NCI-H226 (cell line): ENCODE measurements around the gene HMGN4.
A peak's percentile ranks its signal among the peaks of the same experiment; 100 is the strongest.

Experiments used
- DNase-seq: peaks from one replicate; pipeline ENCODE4 v3.0.0-alpha.2; 2015

HMGN4 gene

DNA sequence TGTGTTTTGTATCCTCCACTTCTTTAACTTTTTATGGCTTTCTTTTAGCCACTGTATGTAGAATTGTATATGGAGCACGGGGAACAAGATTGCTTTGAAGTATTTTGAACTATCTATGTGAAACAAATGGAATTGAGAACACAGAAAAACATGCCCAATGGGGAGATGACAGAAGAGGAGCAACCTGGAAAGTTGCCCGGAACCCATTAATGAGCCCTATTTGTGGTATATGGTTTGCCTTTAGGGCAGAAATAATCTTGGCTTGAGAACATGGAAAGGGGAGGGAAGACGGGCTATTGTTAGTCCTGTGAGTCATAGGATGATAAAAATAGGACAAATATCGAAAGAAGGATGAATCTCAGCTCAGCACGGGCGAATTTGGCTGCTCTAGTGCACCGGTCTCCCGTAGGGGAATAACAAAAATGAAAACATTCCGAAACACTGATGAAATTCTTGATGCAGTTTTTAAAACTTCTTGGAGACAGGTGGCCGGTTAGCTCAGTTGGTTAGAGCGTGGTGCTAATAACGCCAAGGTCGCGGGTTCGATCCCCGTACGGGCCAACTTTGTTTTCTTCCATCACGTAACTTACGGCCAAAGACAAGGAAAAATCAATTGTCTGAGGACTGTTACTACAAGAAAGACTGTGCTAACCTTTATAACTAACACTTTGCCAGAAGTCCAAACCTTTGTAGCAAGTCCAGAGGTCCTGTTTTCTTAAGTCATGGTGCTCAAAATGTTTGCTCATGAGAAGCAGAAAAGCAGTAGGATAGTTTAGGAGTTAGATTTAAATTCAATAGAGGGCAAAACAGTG lies 15.7 kb downstream of the HMGN4 start:
- peak; percentile 82 for DNase-seq

DNA sequence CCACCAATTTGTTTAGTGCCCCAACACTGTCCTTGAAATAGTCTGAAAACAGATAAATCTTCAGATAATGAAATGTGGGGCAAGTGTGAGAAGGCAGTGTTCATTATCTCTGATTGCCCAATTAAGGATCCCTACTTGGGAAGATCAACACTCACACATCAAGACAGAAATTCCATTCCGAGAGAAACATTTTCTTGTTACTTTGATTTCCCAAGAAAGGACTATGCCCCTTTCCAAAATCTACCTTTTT lies 16.2 kb downstream of the HMGN4 start:
- no peak for DNase-seq

DNA sequence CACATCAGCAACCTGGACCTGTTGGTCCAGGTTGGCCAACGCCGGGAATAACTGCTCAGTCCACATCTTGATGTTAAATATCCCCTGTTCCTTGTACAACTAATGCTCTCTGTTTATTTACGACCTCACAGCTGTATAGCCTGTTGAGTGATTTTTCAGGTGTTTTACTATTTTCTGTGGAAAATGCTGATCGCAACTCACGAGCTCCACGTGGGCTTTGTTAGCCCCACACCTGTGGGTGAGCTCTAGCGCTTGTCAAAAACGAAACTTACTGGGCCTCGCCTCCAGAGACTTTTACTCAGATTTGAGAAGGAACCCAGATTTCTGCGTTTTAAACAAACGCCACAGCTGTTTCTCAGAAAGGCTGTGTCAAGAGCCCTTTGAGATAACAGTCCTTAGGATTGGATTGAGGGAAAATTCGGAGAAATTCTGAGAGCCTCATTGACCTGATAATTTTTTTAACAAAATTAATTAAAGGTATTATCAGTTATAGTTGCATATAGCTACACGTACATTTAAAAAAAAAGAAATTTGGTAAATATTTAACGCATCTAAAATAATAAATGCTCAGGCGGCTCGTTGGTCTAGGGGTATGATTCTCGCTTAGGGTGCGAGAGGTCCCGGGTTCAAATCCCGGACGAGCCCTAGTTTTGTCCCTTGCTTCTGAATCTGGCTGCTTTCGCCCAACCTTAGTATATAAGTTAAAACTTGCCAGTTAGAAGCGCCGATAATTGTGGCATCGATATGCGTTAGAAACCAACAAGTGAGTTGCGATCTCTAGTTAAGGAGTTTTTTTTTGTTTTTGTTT lies 16.7 kb downstream of the HMGN4 start:
- DNase-seq = peak; percentile 50

DNA sequence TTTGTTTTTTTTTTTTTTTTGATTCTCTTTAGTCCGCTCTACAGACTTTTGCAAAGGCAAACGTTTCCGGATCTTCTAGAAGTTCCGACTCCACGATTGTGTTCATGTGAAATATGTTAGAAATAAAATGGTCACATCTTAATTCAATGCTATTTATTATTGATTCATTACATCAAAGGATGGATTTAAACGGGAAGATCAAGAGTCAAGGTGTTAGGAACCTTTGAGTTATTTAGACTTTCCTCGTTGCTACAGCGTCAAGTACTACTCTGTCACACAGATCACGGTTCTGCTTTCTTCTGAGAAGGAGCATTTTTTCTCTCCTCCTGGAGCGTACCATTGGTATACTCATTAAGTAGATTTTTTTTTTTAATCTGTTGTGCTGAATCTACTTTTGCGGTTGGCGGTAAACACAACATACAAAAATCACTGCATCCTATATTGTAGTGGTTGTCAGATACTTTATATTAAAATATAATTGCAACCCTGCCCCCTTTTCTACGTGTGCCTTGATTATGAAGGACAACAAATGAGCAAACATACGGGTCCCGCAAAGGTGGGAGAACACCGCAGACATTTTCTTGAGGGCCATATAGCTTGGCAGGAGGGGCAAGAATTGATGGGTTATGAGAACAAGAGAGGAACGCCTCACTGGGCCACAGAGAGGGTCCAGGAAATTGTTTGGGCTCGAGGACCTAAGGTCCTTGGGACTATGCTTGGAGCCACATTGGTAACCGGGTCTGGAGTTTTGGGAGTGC lies 17.5 kb downstream of the HMGN4 start:
- DNase-seq = no peak

DNA sequence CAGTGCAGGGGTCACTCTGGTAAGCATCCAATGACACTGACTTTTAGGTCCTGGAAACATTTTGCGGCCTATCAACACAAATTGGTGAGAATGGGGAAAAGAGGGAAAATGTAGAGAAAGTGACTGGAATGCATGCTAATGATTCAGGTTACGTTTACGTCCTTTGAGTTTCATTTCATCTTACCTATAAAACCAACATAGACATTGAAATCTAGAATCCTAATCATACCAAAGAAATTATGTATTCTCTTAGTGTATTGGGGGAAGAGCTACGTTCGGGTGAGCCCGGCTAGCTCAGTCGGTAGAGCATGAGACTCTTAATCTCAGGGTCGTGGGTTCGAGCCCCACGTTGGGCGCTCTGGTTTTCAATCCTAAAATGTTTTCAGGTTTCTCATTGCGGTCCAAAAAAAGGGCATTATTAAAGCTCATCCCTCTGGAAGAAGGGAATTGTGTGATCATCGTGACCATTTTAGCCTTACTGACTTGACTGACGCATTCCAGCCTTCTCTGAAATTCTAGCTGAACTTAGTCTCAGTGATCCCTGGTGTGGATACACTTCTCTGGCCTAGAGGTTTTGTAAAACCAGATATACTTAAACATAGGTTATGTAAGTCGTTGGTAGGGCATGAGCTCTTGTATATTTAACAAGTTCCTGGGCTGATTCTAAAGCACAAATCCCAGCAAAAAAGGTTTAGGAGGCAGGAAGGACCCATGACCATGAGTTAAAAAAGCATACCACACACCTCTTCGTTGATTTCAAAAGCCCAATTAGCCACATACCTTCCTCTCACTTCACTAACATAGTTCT lies 18.3 kb downstream of the HMGN4 start:
- DNase-seq = peak; percentile 83

DNA sequence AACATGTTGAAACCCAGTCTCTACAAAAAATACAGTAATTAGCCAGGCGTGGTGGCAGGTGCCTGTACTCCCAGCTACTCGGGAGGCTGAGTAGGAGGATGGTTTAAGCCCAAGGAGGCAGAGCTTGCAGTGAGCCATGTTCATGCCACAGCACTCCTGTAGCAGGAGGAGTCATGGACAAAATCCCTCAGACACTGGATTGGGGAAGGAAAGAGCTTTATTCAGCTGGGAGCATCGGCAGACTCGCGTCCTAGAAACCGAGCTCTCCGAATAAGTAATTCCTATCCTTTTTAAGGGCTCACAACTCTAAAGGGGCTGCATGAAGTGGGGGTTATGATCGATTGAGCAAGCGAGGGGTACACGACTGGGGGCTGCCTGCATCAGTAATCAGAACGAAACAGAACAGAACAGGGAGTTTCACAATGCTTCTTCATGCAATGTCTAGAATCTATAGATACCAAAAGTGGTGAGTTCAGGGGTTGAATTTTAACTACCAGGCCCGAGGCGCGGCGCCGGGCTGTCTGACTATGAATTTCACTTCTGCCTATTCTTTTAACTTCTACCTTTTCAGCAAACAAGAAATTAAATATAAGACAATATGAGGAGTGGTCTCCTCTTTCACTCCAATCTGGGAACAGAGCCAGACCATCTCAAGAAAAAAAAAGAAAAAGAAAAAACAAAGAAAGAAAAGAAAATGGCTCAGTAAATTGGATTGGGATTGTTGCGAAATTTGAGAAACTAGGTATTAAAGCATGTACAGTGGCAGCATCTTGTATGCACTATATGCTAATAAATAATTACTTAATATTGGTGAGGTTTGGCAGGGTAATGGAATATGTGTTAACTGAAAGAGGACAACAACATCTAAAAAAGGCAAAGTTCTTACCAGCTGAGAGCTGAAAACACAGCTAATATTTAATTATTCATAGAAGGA lies 23.6 kb downstream of the HMGN4 start:
- DNase-seq = no peak

DNA sequence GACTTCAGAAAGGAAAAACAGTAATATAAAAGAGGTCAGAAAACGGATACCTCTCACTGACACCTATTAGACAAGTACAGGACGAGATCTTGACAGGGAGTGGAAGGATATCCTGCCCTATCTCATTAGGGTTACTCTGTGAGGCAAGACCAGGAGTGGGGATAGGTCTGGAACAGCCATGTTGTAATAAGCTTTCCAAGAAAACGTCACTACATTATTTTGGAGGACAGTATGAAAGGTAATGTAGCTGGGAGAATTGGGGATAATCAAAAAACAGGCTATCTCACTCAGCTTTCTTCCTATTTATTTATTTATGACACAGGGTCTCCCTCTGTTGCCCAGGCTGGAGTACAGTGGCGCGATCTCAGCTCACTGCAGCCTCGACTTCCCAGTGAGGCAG lies 25.3 kb downstream of the HMGN4 start:
- no peak for DNase-seq

DNA sequence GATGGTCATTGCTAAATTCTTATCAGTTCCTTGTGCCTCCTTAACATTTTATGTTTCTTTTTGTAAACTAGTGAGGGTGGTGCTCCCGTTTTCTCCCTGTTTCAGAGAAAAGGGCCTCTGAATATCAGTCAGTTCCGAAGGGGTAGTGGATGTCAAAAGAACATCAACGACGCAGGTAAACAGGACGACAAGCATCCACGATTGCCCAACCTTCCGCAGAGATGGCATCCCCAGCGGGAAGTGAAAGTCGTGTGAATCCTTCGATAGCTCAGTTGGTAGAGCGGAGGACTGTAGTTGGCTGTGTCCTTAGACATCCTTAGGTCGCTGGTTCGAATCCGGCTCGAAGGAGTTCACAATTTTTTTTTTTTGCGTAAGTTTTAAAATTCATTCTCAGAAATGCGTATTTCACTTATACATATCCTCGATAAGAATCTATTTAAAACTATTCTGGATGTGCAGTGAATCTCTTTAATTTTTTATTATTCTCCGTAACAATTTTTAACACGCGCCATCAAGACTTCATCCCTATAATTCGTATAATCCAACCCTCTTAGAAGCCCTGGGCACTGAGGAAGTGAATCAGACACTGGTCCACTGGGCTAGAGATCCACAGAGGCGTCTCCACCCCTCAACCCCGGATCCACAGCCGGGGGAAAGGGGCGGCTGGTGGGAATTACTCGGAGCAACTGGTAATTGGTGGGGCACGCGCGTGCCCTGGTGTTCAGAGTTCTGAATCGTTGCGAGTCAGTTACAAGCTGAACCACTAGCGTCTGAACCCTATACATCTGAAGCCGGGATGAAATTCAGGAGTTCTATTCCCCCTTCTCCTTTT lies 30.7 kb downstream of the HMGN4 start:
- DNase-seq = peak; percentile 71

DNA sequence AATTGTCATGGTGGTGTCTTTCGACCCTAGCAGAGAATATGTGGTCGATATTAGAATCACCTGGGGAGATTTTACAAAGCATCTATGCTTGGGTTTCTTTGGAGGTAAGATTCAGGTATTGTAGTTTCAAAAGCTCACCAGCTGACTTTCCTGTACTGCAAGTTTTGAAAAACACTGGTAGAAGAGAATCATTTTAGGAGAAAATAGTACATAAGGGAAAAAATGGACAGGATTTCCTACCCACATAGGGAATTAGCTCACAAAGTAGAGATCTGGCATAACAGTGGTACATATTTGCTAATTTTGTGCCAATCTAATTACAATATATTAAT lies 31.2 kb downstream of the HMGN4 start:
- DNase-seq = no peak

DNA sequence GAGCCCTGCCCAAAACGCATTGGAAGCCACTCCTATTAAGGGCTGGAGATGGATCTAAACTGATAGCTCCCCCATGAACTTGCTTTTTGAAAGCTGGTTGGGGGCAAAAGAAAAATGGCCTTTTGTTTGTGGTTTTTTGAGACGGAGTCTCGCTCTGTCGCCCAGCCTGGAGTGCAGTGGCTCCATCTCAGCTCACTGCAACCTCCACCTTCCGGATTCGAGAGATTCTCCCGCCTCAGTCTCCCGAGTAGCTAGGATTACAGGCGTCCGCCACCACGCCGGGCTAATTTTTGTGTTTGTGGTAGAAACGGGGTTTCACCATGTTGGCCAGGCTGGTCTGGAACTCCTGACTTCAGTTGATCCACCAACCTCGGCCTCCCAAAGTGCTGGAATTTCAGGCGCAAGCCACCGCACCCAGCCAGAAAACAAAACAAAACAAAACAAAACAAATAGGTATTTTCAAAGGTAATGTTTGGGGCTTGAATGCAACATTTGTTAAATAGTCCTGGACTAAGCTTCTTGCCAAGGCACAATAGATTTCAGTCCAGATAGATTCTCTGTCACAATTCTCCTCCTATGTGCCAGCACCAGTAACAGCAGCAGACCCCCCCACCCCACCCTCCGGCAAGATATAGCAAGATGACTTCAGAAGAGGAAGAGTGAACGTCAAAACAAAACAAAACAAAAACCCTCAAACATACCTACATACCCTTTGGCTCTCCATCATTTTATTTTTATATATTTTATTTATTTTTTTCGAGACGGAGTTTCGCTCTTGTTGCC lies 32.1 kb downstream of the HMGN4 start:
- DNase-seq = no peak

DNA sequence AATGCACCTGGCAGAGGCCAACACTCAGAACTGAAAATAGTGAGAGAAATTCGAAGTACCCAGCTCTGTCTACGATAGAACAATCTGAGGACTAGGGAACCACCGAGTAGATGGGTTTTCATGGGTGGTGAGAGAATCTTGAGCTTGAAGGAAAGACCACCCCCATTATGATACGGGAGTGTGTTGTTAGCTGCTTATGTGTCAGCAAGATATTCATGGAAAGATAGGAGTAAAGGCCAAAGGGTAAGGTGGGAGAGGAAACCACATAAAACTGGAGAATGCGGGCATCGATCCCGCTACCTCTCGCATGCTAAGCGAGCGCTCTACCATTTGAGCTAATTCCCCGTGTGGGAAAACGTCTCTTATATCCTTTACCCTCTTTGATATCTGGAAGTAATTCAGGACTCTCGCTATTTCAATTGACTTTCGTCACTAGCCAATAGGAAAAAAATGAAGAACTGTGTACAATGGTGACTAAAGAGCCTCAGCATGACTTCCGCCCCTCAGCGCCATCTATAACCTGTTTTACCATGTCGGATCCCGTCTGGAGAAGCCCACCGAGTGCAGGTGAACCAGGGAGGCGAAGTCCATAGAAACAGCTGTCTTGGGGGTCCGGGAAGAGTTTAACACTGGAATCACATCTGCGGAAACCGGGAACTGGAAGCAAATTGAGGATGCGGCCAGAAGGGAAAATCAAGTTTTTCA lies 33.6 kb downstream of the HMGN4 start:
- DNase-seq = peak; percentile 78

DNA sequence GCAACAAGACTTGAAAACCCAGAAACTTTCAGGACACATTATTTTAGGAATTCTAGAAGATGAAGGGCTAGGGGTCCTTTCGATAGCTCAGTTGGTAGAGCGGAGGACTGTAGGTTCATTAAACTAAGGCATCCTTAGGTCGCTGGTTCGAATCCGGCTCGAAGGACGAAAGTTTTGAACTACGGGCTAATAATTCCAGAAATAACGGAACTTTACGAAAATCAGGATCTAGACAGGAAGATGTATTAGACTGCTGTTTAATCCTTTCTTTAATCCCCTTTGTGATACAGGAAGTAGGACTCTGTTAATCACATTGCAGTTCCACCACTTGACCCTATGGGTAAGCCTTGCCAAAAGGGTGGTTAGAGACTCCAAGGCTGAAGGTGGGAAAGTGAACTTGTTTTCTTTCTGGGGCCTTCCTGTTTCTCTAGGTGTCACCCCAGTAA lies 37.4 kb downstream of the HMGN4 start:
- DNase-seq = no peak

DNA sequence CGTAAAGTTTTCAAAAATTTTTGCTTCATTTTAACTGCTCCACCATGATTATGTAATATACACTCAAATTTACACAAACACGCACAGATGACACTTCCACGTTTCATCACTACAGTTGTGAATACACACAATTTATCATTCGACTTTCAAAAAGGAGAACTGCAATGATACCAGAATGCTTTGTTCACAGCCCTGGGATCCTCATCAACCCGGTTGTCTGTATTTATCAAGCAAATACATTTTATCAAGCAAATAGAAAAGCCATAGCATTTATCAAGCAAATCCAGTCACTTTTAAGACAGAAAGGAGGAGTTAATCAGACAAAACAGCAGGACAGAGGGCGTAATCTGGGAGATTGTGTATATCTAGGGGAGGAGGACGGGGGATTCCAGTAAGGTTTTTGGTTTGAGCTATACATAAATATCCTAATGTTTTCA lies 38.3 kb downstream of the HMGN4 start:
- no peak for DNase-seq

DNA sequence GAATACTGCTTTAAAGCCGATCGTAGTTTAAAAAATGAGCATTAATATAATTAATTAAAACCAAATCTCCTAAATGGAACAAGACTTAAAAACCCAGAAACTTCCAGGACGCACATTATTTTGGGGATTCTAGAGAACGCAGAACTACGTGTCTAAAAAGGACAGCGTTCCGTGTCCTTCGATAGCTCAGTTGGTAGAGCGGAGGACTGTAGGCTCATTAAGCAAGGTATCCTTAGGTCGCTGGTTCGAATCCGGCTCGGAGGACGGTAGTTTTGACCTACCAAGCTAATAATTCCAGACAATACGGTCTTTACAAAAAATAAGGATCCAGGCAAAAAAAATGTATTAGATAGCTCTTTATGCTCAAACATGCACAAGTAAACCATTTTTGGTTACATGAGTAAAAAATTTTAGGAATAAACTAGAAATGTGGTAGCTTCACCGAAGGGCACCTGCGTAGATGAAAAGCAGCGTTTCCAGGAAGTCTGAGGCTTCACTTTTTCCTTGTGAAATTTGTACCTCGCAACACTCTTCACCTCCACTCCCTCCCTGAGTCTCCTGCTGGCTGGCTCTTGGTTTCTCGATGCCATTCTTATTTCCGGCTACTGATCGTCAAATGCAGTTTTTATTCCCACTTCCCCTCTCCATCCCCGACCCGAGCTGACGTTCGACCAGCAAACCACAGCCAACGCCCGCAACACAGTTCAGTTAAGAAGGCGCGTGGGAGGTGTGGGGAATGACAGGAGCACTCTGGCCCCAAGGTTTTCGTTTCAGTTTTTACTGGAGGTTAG lies 39.0 kb downstream of the HMGN4 start:
- DNase-seq = peak; percentile 52

DNA sequence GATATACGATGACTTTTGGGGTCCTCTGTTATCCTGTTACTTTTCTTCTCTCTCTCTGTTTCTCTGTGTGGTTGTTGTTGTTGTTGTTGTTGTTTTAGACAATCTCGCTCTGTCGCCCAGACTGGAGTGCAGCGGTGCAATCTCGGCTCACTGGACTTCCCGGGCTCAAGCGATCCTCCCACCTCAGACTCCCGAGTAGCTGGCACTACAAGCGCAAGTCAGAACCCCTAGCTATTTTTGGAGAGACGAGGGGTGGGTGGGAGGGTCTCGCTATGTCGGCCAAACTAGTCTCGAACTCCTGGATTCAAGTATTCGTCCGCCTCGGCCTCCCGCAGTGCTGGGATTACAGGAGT lies 39.5 kb downstream of the HMGN4 start:
- DNase-seq = no peak

DNA sequence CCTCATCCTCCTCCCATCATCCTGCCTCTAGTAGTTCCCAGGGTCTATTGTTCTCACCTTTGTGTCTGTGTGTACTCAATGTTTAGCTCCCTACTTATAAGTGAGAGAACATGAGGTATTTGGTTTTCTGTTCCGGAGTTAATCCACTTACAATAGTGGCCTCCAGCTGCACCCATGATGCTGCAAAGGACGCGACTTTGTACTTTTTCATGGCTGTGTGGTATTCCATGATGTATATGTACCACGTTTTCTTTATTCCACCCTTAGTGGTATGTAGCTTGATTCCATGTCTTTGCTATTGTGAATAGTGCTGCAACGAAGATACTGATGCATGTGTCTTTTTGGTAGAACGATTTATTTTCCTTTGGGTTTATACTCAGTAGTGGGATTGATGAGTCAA lies 40.1 kb downstream of the HMGN4 start:
- DNase-seq = no peak

DNA sequence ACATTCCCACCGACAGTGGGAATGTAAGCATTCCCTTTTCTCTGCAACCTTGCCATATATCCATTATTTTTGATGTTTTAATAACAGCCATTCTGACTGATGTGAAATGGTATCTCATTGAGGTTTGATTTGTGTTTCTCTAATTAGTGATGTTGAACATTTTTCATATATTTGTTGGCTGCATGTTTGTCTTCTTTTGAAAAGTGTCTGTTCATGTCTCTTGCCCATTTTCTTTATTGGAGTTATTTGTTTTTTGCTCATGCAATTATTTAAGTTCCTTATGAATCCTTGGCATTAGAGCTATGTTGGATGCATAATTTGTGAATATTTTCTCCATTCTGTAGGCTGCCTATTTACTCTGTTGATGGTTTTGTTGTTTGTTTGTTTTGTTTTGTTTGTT lies 40.6 kb downstream of the HMGN4 start:
- DNase-seq = no peak

DNA sequence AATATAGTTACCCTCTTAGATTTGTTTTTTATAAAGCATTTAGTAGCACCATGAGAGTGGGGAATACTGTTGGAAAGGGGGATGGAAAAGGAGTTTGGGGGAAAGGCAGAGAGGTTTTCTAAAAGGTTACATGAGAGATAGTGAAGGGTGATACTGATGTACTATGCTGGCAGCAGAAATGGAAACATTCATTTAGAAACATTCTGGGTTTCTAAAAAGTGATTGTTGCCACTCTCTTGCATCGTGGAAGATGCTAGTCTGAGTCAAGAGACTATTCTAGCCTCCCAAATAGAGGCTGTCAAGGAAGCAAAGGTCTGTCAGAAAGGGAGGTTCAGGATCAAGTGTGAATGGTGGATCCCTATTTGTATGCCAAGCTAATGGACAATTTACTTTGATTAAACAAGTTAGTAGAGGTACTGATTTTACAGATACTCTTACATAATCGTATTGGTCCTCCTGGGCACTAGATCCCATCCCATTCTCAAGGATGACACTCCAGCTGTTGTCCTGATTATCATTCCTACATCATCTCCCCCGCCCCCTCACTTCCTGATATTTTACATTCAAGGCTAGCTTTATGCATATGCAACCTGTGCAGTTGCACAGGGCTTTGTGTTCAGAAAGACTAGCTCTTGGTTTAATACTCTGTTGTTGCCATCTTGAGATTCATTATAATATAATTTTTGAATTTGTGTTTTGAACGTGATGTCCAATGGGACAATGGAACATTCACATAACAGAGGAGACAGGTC lies 43.2 kb downstream of the HMGN4 start:
- no peak for DNase-seq
